ENCODE data around the gene SYP. TPM values are rescaled to one million over a fixed set of nuclear protein-coding genes. Genes with fewer than 3 reads are reported as not detected.

SYP gene
- total RNA-seq, 2 donors from 2014 or later, result 0.55 to 5.2 TPM

GRCh38 chrX:49212861-49213260 is 12.9 kb upstream of the SYP start:
- WGBS, result 91% methylated on average over 1 of the region's 1 CpG
- TF ChIP-seq CTCF (IDR thresholded peaks at IDR 0.05) (no peak), POLR2AphosphoS5 (IDR thresholded peaks at IDR 0.05) (no peak), POLR2A (IDR thresholded peaks at IDR 0.05) (no peak)
- Histone ChIP-seq H3K9me3 (no peaks in the 10 kb centered on the region), H3K27ac (no peak overlapping the region), H3K4me1 (replicated peaks) (no peaks in the 10 kb centered on the region), H3K36me3 (no peaks in the 10 kb centered on the region), H3K4me3 (no peak overlapping the region), H3K27me3 (replicated peaks; ENCODE audit: insufficient read depth) (no peaks in the 10 kb centered on the region)
- DNase-seq (ENCODE audit: low spot score), result no peak
- intact Hi-C loops (cut with DNase I), result no loop called here

- no peak overlapping the region for H3K4me3 ChIP-seq
- TF ChIP-seq POLR2AphosphoS5 (IDR thresholded peaks at IDR 0.05) (no peak), POLR2A (IDR thresholded peaks at IDR 0.05) (no peak), CTCF (IDR thresholded peaks at IDR 0.05) (no peak)
- no peaks in the 10 kb centered on the region for H3K36me3 ChIP-seq
- no peaks in the 10 kb centered on the region for H3K4me1 ChIP-seq (replicated peaks)
- intact Hi-C loops (cut with DNase I), result no loop called here
- WGBS, result 93% methylated on average over 2 of the region's 2 CpGs
- no peak overlapping the region for H3K27ac ChIP-seq
- no peaks in the 10 kb centered on the region for H3K9me3 ChIP-seq
- DNase-seq (ENCODE audit: low spot score), result no peak
- H3K27me3 ChIP-seq (replicated peaks; ENCODE audit: insufficient read depth), result no peaks in the 10 kb centered on the region
Observed at GRCh38 chrX:49212209-49212608, 12.2 kb upstream of the SYP start.

- H3K9me3 ChIP-seq, result no peaks in the 10 kb centered on the region
- H3K4me1 ChIP-seq (replicated peaks), result no peaks in the 10 kb centered on the region
- H3K27me3 ChIP-seq (replicated peaks; ENCODE audit: insufficient read depth), result no peaks in the 10 kb centered on the region
- TF ChIP-seq POLR2AphosphoS5 (IDR thresholded peaks at IDR 0.05) (no peak), POLR2A (IDR thresholded peaks at IDR 0.05) (no peak), CTCF (IDR thresholded peaks at IDR 0.05) (no peak)
- intact Hi-C loops (cut with DNase I), result no loop called here
- no peak for DNase-seq (ENCODE audit: low spot score)
- H3K36me3 ChIP-seq, result no peaks in the 10 kb centered on the region
- no peak overlapping the region for H3K27ac ChIP-seq
- WGBS, result 85% methylated on average over 8 of the region's 9 CpGs
- no peak overlapping the region for H3K4me3 ChIP-seq
Observed at GRCh38 chrX:49211074-49211473, 11.1 kb upstream of the SYP start.

GRCh38 chrX:49210406-49210805 is 10.4 kb upstream of the SYP start:
- Histone ChIP-seq H3K27ac (no peak overlapping the region), H3K4me3 (no peak overlapping the region), H3K4me1 (replicated peaks) (no peaks in the 10 kb centered on the region), H3K9me3 (no peaks in the 10 kb centered on the region), H3K36me3 (no peaks in the 10 kb centered on the region), H3K27me3 (replicated peaks; ENCODE audit: insufficient read depth) (no peaks in the 10 kb centered on the region)
- intact Hi-C loops (cut with DNase I), result no loop called here
- no peak for DNase-seq (ENCODE audit: low spot score)
- 88% methylated on average over 6 of the region's 8 CpGs for WGBS
- TF ChIP-seq POLR2AphosphoS5 (IDR thresholded peaks at IDR 0.05), result no peak
- no peak for TF ChIP-seq CTCF (IDR thresholded peaks at IDR 0.05)
- no peak for TF ChIP-seq POLR2A (IDR thresholded peaks at IDR 0.05)

GRCh38 chrX:49209434-49210251 is 9.7 kb upstream of the SYP start:
- Histone ChIP-seq H3K36me3 (no peaks in the 10 kb centered on the region), H3K27ac (no peak overlapping the region), H3K27me3 (replicated peaks; ENCODE audit: insufficient read depth) (no peaks in the 10 kb centered on the region), H3K4me1 (replicated peaks) (no peaks in the 10 kb centered on the region), H3K9me3 (no peaks in the 10 kb centered on the region), H3K4me3 (no peak overlapping the region)
- TF ChIP-seq CTCF (IDR thresholded peaks at IDR 0.05) (no peak), POLR2A (IDR thresholded peaks at IDR 0.05) (no peak), POLR2AphosphoS5 (IDR thresholded peaks at IDR 0.05) (no peak)
- WGBS, result 32% methylated on average over 20 of the region's 28 CpGs
- intact Hi-C loops (cut with DNase I), result no loop called here
- DNase-seq (ENCODE audit: low spot score), result no peak

Data from prostate gland (tissue), 2 donors.